T-helper 1 cell treated with Interleukin-12 subunit alpha and Interleukin-12 subunit beta and Interleukin-4 antibody, amounts not matched to agents 30 μg/mL and 1 μg/mL, for 36 hours (primary cell): Measurements from ENCODE around the gene LPCAT4.
A peak's percentile ranks its signal among the peaks of the same experiment; 100 is the strongest.
"Not testable (repeated sequence)": the region's sequence is repeated elsewhere in the genome, so short reads cannot be mapped to it uniquely, and the experiment has no call there.

Experiments used
- H3K27ac Mint-ChIP-seq: one replicate; pipeline ENCODE4 v1.8.0; 2021; ENCODE audit warnings: mild to moderate bottlenecking, mixed read lengths
- H3K27me3 Mint-ChIP-seq: one replicate; pipeline ENCODE4 v1.8.0; 2021; ENCODE audit warnings: low read depth, mixed read lengths
- H3K36me3 Mint-ChIP-seq: one replicate; pipeline ENCODE4 v1.8.0; 2021; ENCODE audit warnings: low read depth, mixed read lengths
- H3K4me1 Mint-ChIP-seq: one replicate; pipeline ENCODE4 v1.8.0; 2021; ENCODE audit warnings: low read depth, mixed read lengths
- H3K4me3 Mint-ChIP-seq: one replicate; pipeline ENCODE4 v1.8.0; 2021; ENCODE audit warnings: mild to moderate bottlenecking, moderate library complexity, mixed read lengths
- H3K9me3 Mint-ChIP-seq: one replicate; pipeline ENCODE4 v1.8.0; 2021; ENCODE audit warnings: mixed read lengths

Gene LPCAT4, protein sequence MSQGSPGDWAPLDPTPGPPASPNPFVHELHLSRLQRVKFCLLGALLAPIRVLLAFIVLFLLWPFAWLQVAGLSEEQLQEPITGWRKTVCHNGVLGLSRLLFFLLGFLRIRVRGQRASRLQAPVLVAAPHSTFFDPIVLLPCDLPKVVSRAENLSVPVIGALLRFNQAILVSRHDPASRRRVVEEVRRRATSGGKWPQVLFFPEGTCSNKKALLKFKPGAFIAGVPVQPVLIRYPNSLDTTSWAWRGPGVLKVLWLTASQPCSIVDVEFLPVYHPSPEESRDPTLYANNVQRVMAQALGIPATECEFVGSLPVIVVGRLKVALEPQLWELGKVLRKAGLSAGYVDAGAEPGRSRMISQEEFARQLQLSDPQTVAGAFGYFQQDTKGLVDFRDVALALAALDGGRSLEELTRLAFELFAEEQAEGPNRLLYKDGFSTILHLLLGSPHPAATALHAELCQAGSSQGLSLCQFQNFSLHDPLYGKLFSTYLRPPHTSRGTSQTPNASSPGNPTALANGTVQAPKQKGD

DNA sequence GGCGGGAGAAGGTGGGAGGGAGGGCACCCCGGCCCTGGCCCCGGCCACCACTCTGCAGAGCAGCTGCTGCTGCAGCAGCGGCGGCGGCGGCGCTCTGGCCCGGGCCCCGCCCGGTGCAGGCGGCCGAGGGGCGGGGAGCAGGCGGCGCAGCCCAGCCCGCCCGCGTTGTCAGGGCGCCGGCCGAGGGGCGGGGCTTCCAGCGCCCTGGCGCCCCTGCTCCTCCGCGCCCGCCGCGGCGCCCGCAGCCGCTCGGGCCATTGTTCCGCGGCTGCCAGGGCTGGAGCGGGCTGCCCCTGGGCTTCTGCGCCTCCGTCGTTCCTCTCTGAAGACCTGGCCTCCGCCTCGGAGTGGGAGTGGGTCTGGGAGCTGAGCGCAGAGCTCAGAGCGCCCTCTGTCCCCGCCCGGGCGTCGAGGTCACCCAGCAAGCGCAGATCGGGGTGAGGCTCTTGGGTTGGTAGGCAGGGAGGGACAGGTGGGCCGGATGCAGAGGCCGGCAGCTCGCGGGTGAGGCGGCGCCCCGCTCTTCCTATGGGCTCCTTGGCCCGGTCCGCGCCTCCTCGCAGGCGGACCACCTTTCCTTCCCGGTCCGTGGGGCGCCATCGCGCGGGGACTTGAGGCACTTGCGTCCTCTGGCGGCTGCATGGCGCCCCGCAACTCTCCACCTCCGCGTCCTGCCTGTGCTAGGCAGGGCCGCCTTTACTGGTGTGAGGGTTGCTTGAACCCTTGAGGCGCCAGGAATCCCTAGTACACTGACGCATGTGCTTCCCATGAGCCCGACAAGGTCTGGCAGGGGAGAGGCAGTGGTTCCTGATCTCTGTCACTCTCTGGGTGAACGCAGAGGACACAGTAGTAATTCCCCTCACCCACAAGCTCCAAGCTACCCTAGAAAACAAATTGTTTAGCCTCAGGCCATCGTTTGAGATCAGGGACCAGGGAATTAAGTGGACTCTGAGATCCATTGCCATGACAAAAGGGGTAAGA lies at the start of gene LPCAT4:
TSS of gene LPCAT4 (minus strand) at position 96 of the 981 bp plus-strand sequence. CDS start 96 bp downstream, outside the sequence.
- no peaks in the 10 kb centered on the region for H3K27me3 Mint-ChIP-seq
- H3K27ac Mint-ChIP-seq: peak within 1 kb of the TSS; percentile 97
- peaks cover 25% of the 10 kb centered on the region for H3K4me1 Mint-ChIP-seq
- peaks cover 11% of the 10 kb centered on the region for H3K36me3 Mint-ChIP-seq
- H3K9me3 Mint-ChIP-seq: no peaks in the 10 kb centered on the region
- H3K4me3 Mint-ChIP-seq: peak within 1 kb of the TSS; percentile 99

DNA sequence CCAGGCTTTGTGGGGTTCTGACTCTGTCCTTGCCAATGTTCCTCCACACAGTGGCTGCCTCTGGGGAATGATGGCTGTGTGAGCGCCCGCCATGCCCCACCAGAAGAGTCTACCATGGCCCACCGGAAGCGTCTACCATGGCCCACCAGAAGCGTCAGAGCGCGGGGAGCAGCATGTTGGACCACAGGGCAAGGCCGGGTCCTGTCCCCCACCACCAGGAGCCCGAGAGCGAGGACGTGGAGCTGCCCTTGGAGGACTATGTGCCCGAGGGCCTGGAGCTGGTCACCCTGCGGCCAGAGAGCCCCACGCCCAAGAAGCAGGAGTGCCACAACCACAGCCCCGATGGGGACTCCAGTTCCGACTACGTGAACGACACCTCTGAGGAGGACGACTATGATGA lies 42.5 kb upstream of the LPCAT4 start:
- H3K9me3 Mint-ChIP-seq, H3K27ac Mint-ChIP-seq, H3K27me3 Mint-ChIP-seq, H3K4me1 Mint-ChIP-seq, H3K36me3 Mint-ChIP-seq, H3K4me3 Mint-ChIP-seq: not testable (repeated sequence)

GRCh38 chr15:34408973-34409372 lies 42.0 kb upstream of the LPCAT4 start:
- not testable (repeated sequence) for H3K36me3 Mint-ChIP-seq, H3K4me3 Mint-ChIP-seq, H3K9me3 Mint-ChIP-seq, H3K27ac Mint-ChIP-seq, H3K27me3 Mint-ChIP-seq, H3K4me1 Mint-ChIP-seq

GRCh38 chr15:34403899-34404298 lies 36.9 kb upstream of the LPCAT4 start:
- H3K4me1 Mint-ChIP-seq, H3K36me3 Mint-ChIP-seq, H3K27me3 Mint-ChIP-seq, H3K27ac Mint-ChIP-seq, H3K9me3 Mint-ChIP-seq, H3K4me3 Mint-ChIP-seq: not testable (repeated sequence)

GRCh38 chr15:34403160-34403598 lies 36.2 kb upstream of the LPCAT4 start:
- not testable (repeated sequence) for H3K27me3 Mint-ChIP-seq, H3K9me3 Mint-ChIP-seq, H3K36me3 Mint-ChIP-seq, H3K4me3 Mint-ChIP-seq, H3K27ac Mint-ChIP-seq, H3K4me1 Mint-ChIP-seq

DNA sequence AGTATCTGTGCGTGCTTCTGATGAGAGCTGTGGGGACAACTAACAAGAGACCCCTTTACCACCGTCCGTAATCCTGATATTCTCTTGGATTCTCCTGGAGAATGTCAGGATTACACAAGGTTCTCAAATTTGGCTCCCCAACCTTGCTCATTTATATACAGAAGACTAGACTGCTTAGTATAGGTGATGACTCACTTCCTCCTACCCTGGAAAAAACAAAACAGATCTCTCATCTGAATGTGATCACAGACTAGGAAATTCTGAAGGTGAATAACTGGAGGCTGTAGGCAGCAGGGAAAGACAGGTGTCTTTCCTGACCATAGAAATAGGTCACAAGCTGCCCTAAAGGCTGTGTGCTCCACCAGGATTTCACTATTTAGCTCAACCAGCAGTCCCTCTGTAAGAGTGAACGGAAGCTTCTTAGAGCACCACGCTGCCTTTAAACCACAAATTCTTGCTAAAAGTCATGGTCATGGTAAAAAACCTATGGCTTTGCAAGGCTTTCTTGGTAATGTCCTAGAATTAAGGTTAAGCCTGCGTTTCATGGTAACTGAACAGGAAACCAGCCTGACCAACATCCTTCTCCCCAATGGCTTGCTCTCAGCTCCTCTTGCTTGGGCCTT lies 30.8 kb upstream of the LPCAT4 start:
- H3K27ac Mint-ChIP-seq, H3K9me3 Mint-ChIP-seq, H3K4me3 Mint-ChIP-seq, H3K4me1 Mint-ChIP-seq, H3K36me3 Mint-ChIP-seq, H3K27me3 Mint-ChIP-seq: not testable (repeated sequence)

DNA sequence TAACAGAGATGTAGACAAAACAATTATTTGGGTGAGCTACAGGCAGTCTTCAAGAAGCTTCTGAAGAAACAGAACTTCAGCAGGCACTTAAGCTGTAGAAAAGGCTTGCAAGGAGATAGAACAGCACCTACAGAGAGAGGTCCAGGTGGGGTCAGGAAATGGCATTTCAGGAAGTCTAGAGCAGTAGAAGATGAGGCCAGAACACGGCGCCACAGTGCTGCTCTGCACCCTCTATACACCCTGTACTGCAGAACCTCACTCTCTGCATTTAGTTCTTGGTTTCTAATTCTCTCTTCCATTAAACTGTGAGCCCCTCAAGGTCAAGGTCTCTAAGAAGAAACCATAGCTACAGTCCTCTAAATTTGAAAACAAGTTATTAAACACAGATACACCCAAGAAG lies 26.0 kb upstream of the LPCAT4 start:
- H3K27me3 Mint-ChIP-seq, H3K9me3 Mint-ChIP-seq, H3K4me1 Mint-ChIP-seq, H3K4me3 Mint-ChIP-seq, H3K36me3 Mint-ChIP-seq, H3K27ac Mint-ChIP-seq: not testable (repeated sequence)

- not testable (repeated sequence) for H3K9me3 Mint-ChIP-seq, H3K4me1 Mint-ChIP-seq, H3K27me3 Mint-ChIP-seq, H3K27ac Mint-ChIP-seq, H3K4me3 Mint-ChIP-seq, H3K36me3 Mint-ChIP-seq
Observed at GRCh38 chr15:34389594-34390086, 22.6 kb upstream of the LPCAT4 start.

DNA sequence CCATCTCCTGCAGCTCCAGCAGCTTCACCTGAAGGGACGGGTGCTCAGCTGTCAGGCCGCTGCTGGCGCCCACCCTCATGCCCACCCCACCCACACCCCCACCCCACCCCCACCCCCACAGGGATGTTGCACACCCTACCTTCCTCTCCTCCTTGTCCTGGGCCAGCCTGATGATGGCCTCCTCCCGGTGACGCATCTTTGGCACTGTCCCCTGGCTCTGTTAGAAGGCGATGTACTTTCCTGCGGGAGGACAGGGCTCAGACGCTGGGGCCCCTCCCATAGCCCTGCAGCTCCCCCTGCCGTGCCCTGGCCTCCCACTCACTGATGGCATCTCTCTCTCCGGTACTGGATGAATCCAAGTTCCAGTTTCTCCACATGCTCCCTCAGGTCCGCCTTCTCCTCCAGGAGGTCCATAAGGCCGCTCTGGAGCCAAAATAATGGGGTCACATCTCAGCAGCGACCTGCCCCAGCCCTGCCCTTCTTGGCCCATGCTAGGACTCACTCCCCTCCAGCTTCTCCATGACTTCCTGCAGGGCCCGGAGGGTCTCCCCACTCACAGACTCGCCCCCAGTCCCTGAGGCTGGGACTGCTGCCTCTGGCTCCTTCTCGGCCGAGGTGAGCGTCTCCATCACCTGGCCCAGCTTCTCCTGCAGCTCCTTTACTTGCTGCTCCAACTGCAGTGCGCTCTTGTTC lies 15.0 kb upstream of the LPCAT4 start:
- not testable (repeated sequence) for H3K4me3 Mint-ChIP-seq, H3K4me1 Mint-ChIP-seq, H3K9me3 Mint-ChIP-seq, H3K36me3 Mint-ChIP-seq, H3K27me3 Mint-ChIP-seq, H3K27ac Mint-ChIP-seq

GRCh38 chr15:34380491-34380890 lies 13.5 kb upstream of the LPCAT4 start:
- H3K4me3 Mint-ChIP-seq, H3K27ac Mint-ChIP-seq, H3K9me3 Mint-ChIP-seq, H3K27me3 Mint-ChIP-seq, H3K36me3 Mint-ChIP-seq, H3K4me1 Mint-ChIP-seq: not testable (repeated sequence)

- no peak overlapping the region for H3K4me3 Mint-ChIP-seq
- no peaks in the 10 kb centered on the region for H3K4me1 Mint-ChIP-seq
- H3K27ac Mint-ChIP-seq: no peak overlapping the region
- no peaks in the 10 kb centered on the region for H3K27me3 Mint-ChIP-seq
- H3K9me3 Mint-ChIP-seq: no peaks in the 10 kb centered on the region
- peaks cover 3% of the 10 kb centered on the region for H3K36me3 Mint-ChIP-seq
Observed at GRCh38 chr15:34376856-34377255, 9.9 kb upstream of the LPCAT4 start.

GRCh38 chr15:34375541-34375940 lies 8.5 kb upstream of the LPCAT4 start:
- H3K27ac Mint-ChIP-seq, H3K36me3 Mint-ChIP-seq, H3K4me1 Mint-ChIP-seq, H3K9me3 Mint-ChIP-seq, H3K27me3 Mint-ChIP-seq, H3K4me3 Mint-ChIP-seq: not testable (repeated sequence)

DNA sequence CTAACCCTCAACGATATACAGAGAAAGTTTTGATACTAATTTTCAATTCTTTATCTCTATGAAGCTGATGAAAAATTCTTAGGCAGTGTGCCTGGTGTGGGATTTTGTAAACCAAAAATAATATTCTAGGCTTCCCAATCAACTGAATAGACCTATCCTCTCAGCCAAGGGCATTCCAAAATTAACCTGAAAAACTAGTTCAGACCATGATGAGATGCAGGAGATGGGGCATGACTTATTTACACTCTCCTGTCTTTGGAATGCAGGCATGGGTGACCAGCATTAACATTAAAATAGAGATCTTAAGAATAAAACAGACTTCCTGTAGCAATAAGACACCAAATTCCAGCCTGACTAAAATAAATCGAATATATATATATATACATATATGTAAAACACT lies 7.8 kb upstream of the LPCAT4 start:
- no peaks in the 10 kb centered on the region for H3K9me3 Mint-ChIP-seq
- H3K27ac Mint-ChIP-seq: no peak overlapping the region
- no peak overlapping the region for H3K4me3 Mint-ChIP-seq
- H3K36me3 Mint-ChIP-seq: no peaks in the 10 kb centered on the region
- H3K27me3 Mint-ChIP-seq: no peaks in the 10 kb centered on the region
- no peaks in the 10 kb centered on the region for H3K4me1 Mint-ChIP-seq

GRCh38 chr15:34373951-34374350 lies 7.0 kb upstream of the LPCAT4 start:
- H3K4me1 Mint-ChIP-seq: no peaks in the 10 kb centered on the region
- peaks cover 1% of the 10 kb centered on the region for H3K36me3 Mint-ChIP-seq
- H3K27me3 Mint-ChIP-seq: no peaks in the 10 kb centered on the region
- no peak overlapping the region for H3K27ac Mint-ChIP-seq
- H3K9me3 Mint-ChIP-seq: no peaks in the 10 kb centered on the region
- no peak overlapping the region for H3K4me3 Mint-ChIP-seq
